ENCODE data around the gene OBP2B.
"Not testable (repeated sequence)": the region's sequence is repeated elsewhere in the genome, so short reads cannot be mapped to it uniquely, and the experiment has no call there.

Gene OBP2B

DNA sequence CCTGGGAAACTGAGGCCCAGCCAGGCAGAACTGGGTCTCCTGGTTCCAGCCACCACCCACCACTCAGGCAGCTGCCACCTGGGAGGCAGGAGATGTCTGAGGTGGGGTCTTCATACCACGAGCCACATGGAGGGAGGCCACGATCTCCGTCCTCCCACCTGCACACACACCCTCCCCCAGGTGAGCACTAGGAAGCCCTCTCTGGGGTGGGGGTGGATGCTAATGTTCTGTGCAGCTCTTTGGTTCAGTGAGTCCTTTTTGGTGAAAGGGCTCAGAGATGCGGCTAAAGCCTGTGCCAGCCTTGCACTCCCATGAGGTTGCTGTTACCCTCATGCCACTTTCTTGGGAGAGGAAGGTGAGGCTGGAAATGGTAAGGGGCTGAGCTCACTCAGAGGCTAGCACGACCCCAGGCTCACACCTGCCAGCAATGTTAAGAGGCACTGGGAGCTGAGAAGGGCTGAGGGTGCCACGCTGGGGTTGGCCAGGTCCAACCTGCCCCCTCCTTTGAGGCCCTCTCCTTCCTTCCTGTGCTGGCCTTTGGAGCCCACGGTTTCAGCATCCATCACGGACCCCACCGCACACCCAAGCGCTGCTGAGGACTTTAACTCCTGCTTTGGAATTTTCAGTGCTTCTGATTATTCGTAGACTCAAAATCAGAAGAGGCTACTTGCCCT, 26.6 kb upstream of the OBP2B start:
- no CpG with 5 or more reads among the region's 11 CpGs for WGBS (ENCODE audit: extremely low coverage, insufficient coverage, insufficient read length)

GRCh38 chr9:133234577-133235322, 25.7 kb upstream of the OBP2B start:
- H3K79me1 ChIP-seq (ENCODE audit: low read length): peaks cover 9% of the 10 kb centered on the region
- no peak overlapping the region for H3K14ac ChIP-seq (ENCODE audit: low read length)
- H3K27me3 ChIP-seq (ENCODE audit: insufficient read depth, low read length): no peaks in the 10 kb centered on the region
- H3K27ac ChIP-seq (ENCODE audit: low read depth, low read length): no peak overlapping the region
- DNase-seq: no peak
- no peak overlapping the region for H2BK12ac ChIP-seq (ENCODE audit: low read length)
- H3K23ac ChIP-seq (ENCODE audit: low read length): no peak overlapping the region
- no peak overlapping the region for H2BK120ac ChIP-seq (ENCODE audit: insufficient read depth, low read length, poor library complexity)
- H3K36me3 ChIP-seq (ENCODE audit: control insufficient read depth in 1 of 2, insufficient read depth in 2 of 2, low read length in 2 of 2): no peaks in the 10 kb centered on the region
- no peak overlapping the region for H4K91ac ChIP-seq (ENCODE audit: low read depth, low read length)
- no peak overlapping the region for H3K4ac ChIP-seq (ENCODE audit: low read depth, low read length)
- H3K79me2 ChIP-seq (ENCODE audit: control insufficient read depth, insufficient read depth, low read length, poor library complexity): no peaks in the 10 kb centered on the region
- no peak overlapping the region for H3K4me3 ChIP-seq (ENCODE audit: low read depth, low read length)
- no peak overlapping the region for H3K18ac ChIP-seq (ENCODE audit: low read length)
- no CpG with 5 or more reads among the region's 31 CpGs for WGBS (ENCODE audit: extremely low coverage, insufficient coverage, insufficient read length)
- no peak overlapping the region for H3K4me2 ChIP-seq (ENCODE audit: low read length)
- H3K9me3 ChIP-seq (ENCODE audit: insufficient read depth, low read depth, low read length): peaks cover 6% of the 10 kb centered on the region
- H4K8ac ChIP-seq (ENCODE audit: low read depth, low read length): no peak overlapping the region
- no peak overlapping the region for H3K9ac ChIP-seq (ENCODE audit: low read length)
- peaks cover 10 to 14% of the 10 kb centered on the region in 2 experiments for H3K4me1 ChIP-seq (ENCODE audit: control insufficient read depth in 1 of 2, insufficient read depth in 2 of 2, low read length in 2 of 2)
- H2AK5ac ChIP-seq (ENCODE audit: low read length): no peak overlapping the region
- H2BK5ac ChIP-seq (ENCODE audit: low read depth, low read length, poor library complexity): no peak overlapping the region
- no peak overlapping the region for H2AFZ ChIP-seq (ENCODE audit: insufficient read depth, low read length, poor library complexity)
- H4K12ac ChIP-seq (ENCODE audit: low read depth, low read length): no peak overlapping the region

More for the DNA sequence above, 26.6 kb upstream of the OBP2B start:
- Histone ChIP-seq H2BK120ac (ENCODE audit: insufficient read depth, low read length, poor library complexity) (no peak overlapping the region), H3K36me3 (ENCODE audit: control insufficient read depth in 1 of 2, insufficient read depth in 2 of 2, low read length in 2 of 2) (no peaks in the 10 kb centered on the region), H3K4me3 (ENCODE audit: low read depth, low read length) (no peak overlapping the region), H3K27me3 (ENCODE audit: insufficient read depth, low read length) (no peaks in the 10 kb centered on the region), H3K4me2 (ENCODE audit: low read length) (no peak overlapping the region), H4K12ac (ENCODE audit: low read depth, low read length) (no peak overlapping the region), H4K8ac (ENCODE audit: low read depth, low read length) (no peak overlapping the region), H3K14ac (ENCODE audit: low read length) (no peak overlapping the region), H3K4ac (ENCODE audit: low read depth, low read length) (no peak overlapping the region), H2BK5ac (ENCODE audit: low read depth, low read length, poor library complexity) (no peak overlapping the region), H4K91ac (ENCODE audit: low read depth, low read length) (no peak overlapping the region), H3K4me1 (ENCODE audit: control insufficient read depth in 1 of 2, insufficient read depth in 2 of 2, low read length in 2 of 2) (peaks cover 10 to 14% of the 10 kb centered on the region in 2 experiments), H2AK5ac (ENCODE audit: low read length) (no peak overlapping the region), H3K9me3 (ENCODE audit: insufficient read depth, low read depth, low read length) (peaks cover 4% of the 10 kb centered on the region), H3K18ac (ENCODE audit: low read length) (no peak overlapping the region), H3K27ac (ENCODE audit: low read depth, low read length) (no peak overlapping the region), H3K9ac (ENCODE audit: low read length) (no peak overlapping the region), H3K79me2 (ENCODE audit: control insufficient read depth, insufficient read depth, low read length, poor library complexity) (no peaks in the 10 kb centered on the region), H2AFZ (ENCODE audit: insufficient read depth, low read length, poor library complexity) (no peak overlapping the region), H3K79me1 (ENCODE audit: low read length) (peaks cover 9% of the 10 kb centered on the region), H3K23ac (ENCODE audit: low read length) (no peak overlapping the region), H2BK12ac (ENCODE audit: low read length) (no peak overlapping the region)
- DNase-seq: no peak

- Histone ChIP-seq H3K23ac (ENCODE audit: low read length) (no peak overlapping the region), H3K27me3 (ENCODE audit: insufficient read depth, low read length) (no peaks in the 10 kb centered on the region), H2BK120ac (ENCODE audit: insufficient read depth, low read length, poor library complexity) (no peak overlapping the region), H3K4ac (ENCODE audit: low read depth, low read length) (no peak overlapping the region), H3K14ac (ENCODE audit: low read length) (no peak overlapping the region), H3K79me2 (ENCODE audit: control insufficient read depth, insufficient read depth, low read length, poor library complexity) (no peaks in the 10 kb centered on the region), H3K18ac (ENCODE audit: low read length) (no peak overlapping the region), H2AFZ (ENCODE audit: insufficient read depth, low read length, poor library complexity) (no peak overlapping the region), H3K4me3 (ENCODE audit: low read depth, low read length) (no peak overlapping the region), H4K8ac (ENCODE audit: low read depth, low read length) (no peak overlapping the region), H4K91ac (ENCODE audit: low read depth, low read length) (no peak overlapping the region), H4K12ac (ENCODE audit: low read depth, low read length) (no peak overlapping the region), H2AK5ac (ENCODE audit: low read length) (no peak overlapping the region), H2BK12ac (ENCODE audit: low read length) (no peak overlapping the region), H3K4me2 (ENCODE audit: low read length) (no peak overlapping the region), H3K9ac (ENCODE audit: low read length) (no peak overlapping the region), H3K4me1 (ENCODE audit: control insufficient read depth in 1 of 2, insufficient read depth in 2 of 2, low read length in 2 of 2) (peaks cover 6 to 8% of the 10 kb centered on the region in 2 experiments), H3K9me3 (ENCODE audit: insufficient read depth, low read depth, low read length) (peaks cover 6% of the 10 kb centered on the region), H3K27ac (ENCODE audit: low read depth, low read length) (no peak overlapping the region), H3K79me1 (ENCODE audit: low read length) (peaks cover 5% of the 10 kb centered on the region), H3K36me3 (ENCODE audit: control insufficient read depth in 1 of 2, insufficient read depth in 2 of 2, low read length in 2 of 2) (no peaks in the 10 kb centered on the region), H2BK5ac (ENCODE audit: low read depth, low read length, poor library complexity) (no peak overlapping the region)
- no peak for DNase-seq
- WGBS (ENCODE audit: extremely low coverage, insufficient coverage, insufficient read length): no CpG with 5 or more reads among the region's 32 CpGs
Observed at GRCh38 chr9:133233681-133234432, 24.8 kb upstream of the OBP2B start.

DNA sequence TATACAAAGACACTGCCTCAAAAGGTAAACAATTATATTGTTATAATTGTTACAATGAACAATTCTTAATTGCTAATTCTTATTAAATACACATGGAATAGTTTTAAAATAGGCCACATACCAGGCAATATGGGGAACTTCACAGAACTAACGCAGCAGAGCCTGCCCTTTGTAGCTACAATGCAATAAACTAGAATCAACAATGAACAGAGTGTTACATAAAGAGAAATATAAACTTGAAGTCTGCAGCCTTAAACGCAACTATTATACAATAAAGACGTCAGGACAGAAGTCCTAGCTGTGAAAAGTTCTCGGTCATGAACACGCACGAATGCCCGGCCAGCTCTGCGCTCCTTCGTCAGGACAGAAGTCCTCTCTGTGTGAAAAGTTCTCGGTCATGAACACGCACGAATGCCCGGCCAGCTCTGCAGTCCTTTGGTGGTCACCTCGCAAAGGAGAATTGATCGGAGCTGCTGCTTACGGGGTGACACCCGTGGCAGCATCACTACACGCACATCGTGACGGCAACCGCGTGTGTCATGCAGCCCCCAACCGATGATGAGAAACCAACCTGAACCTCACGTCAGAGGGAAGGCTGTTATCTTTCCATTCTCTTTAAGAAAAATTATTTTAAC, 23.0 kb upstream of the OBP2B start:
- not testable (repeated sequence) for H3K36me3 ChIP-seq (ENCODE audit: control insufficient read depth in 1 of 2, insufficient read depth in 2 of 2, low read length in 2 of 2); H2AK5ac ChIP-seq (ENCODE audit: low read length); H3K4me3 ChIP-seq (ENCODE audit: low read depth, low read length); DNase-seq; H3K79me1 ChIP-seq (ENCODE audit: low read length); H3K18ac ChIP-seq (ENCODE audit: low read length); H2AFZ ChIP-seq (ENCODE audit: insufficient read depth, low read length, poor library complexity); H3K27ac ChIP-seq (ENCODE audit: low read depth, low read length); H3K4ac ChIP-seq (ENCODE audit: low read depth, low read length); H3K79me2 ChIP-seq (ENCODE audit: control insufficient read depth, insufficient read depth, low read length, poor library complexity); H2BK12ac ChIP-seq (ENCODE audit: low read length); H2BK5ac ChIP-seq (ENCODE audit: low read depth, low read length, poor library complexity); H3K4me1 ChIP-seq (ENCODE audit: control insufficient read depth in 1 of 2, insufficient read depth in 2 of 2, low read length in 2 of 2); H3K14ac ChIP-seq (ENCODE audit: low read length); H3K9me3 ChIP-seq (ENCODE audit: insufficient read depth, low read depth, low read length); H3K9ac ChIP-seq (ENCODE audit: low read length); H3K4me2 ChIP-seq (ENCODE audit: low read length); H4K8ac ChIP-seq (ENCODE audit: low read depth, low read length); H4K91ac ChIP-seq (ENCODE audit: low read depth, low read length); H3K23ac ChIP-seq (ENCODE audit: low read length); H4K12ac ChIP-seq (ENCODE audit: low read depth, low read length); H3K27me3 ChIP-seq (ENCODE audit: insufficient read depth, low read length); H2BK120ac ChIP-seq (ENCODE audit: insufficient read depth, low read length, poor library complexity)
- WGBS (ENCODE audit: extremely low coverage, insufficient coverage, insufficient read length): no CpG with 5 or more reads among the region's 24 CpGs

Measured in trophoblast cell (in vitro differentiated cells and primary cell).